ENCODE results near the gene SLC15A1.

Gene SLC15A1

DNA sequence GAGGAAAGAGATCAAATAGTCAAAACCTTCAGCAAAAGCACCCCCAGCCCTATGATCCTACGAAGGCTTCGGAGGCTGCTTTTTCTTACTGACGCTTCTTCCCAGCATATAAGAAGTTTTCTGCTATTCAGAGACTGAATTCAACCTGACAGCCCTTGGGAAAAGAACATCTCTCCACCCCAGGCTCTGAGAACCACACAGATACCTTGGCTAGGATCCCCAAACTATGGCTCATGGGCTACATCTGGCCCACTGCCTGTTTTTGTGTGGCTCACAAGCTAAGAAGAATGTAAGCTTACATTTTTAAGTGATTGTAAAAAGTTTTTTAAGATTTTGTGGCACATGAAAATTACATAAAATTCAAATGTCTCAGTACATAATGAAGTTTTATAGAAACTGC lies 3.0 kb downstream of the SLC15A1 start:
- no peak for DNase-seq

DNA sequence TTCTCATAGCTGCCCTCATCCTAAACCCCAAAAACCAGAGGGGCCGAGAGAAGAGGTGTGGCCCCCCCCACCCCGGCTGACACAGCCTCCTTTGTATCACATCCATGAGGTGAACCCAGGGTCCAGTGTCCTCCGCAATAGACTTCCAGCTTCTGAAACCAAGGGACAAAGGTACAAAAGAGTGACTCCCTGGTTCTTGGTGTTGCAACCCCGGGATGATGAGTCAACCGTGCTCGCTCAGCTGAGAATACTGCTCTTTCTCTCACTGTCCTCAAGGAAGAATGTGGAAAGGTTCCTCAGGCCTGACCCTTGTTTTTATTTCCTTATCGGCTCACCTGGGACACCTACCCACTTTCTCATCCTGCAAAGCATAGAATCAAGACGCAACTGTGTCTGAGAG lies 5.5 kb downstream of the SLC15A1 start:
- DNase-seq: no peak

DNA sequence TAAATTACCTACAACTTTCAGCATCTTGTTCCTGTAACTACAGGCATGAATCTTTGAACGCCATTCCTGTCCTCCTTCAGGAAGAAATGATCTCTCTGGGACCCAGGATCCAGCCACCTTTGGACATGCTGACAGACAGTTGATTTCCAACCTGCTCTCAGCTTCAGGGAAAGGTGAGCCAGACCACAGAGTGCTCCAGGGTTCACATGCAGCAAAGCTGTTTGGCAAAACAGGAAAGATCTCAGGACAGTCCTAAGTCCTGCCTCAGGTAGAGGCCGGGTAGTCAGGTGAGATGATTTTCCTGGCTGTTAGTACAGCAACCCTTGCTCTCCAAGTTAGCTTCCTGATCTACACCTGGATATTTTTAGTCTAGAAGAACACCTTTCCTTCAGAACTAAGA lies 9.1 kb downstream of the SLC15A1 start:
- DNase-seq: no peak

DNA sequence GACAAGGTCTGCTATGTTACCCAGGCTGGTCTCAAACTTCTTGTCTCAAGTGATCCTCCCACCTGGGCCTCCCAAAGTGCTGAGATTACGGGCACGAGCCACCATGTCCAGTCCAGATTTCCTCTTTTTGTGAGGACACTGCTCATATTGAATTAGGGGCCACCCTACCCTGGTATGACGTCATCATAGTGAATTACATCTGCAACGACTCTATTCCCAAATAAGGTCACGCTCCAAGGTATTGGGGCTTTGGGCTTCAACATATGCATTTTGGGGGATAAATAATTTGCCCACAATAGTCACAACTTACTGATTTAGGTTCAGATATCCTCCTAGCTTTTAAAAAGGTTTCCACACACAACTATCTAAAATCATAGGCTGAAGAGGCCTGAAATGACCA lies 9.5 kb downstream of the SLC15A1 start:
- DNase-seq: no peak

DNA sequence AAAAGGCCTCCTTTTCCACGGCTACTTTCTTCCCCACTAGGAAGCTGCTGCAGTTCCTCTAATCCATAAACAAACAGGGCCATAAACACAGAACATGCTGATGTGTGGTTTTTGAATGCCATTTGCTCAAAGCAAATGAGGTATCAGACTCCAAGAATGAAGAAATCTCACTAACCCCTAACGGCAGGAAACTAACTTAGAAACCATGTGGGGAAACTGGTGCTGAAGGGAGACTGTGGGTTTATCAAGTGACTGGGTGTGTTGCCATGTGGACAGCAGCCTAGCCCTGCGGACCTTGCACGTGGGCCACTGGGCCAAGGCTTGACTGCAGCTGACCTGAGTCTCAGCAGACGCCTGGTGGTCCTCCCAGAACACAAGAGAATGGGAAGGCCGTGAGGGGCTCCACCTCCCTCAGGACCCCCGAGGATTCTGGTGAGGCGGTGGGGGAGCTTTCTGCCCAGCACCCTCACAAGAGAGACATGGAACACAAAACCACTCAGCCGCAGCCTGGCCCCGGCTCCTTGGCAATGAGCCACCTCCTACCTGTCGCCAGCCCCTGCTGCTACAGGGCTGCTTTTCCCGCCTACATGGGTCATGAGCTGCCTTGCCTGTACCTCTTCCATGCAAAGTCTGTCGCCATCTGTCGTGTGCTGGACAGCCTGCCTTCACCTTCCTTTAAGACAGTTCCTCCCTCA lies 10.6 kb downstream of the SLC15A1 start:
- no peak for DNase-seq

DNA sequence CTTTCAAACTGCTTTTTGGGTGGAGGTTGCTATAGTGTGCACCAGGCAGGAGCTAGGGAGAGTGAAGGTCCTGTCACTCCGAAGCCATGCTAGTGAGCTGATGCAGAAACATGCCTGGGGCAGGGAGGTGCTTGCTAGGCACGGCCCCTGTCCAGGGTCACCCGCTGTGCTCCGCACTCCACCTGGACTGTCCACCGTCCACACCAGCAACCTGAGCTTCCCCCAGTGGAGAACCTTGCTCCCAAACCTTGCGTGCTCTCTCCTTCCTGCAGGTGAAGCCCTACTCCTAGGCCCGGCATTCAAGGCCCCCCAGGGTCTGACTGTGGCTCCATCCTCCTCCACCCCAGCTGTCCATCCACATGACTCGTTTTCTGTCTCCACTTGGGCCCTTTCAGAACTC lies 12.3 kb downstream of the SLC15A1 start:
- DNase-seq: no peak

DNA sequence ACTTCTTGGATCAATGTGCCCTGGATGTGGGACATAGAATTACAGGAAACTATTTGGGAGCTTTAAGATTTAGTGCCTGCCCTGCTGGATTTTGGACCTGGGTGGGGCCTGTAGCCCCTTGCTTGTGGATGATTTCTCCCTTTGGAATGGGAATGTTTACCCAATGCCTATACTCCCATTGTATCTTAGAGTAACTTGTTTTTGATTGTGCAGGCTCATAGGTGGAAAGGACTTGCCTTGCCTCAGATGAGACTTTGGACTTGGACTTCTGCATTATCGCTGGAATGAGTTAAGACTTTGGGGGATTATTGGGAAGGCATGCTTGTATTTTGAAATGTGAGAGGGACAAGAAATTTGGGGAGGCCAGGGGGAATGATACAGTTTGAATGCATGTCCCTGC lies 13.5 kb downstream of the SLC15A1 start:
- no peak for DNase-seq

DNA sequence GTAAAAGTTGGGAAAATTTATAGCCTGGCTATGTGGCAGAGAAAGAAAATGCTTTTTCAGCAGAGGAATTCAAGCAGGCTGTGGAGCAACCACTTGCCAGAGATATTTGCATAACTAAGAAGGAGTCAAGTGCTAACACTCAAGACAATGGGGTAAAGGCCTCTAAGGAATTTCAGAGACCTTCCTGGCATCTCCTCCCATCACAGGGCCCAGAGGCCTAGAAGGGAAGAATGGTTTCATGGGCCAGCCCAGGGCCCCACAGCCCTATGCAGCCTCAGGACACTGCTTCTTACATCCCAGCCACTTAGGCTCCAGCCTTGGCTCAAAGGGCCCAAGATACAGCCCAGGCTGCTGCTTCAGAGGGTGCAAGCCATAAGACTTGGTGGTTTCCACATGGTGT lies 14.3 kb downstream of the SLC15A1 start:
- no peak for DNase-seq

DNA sequence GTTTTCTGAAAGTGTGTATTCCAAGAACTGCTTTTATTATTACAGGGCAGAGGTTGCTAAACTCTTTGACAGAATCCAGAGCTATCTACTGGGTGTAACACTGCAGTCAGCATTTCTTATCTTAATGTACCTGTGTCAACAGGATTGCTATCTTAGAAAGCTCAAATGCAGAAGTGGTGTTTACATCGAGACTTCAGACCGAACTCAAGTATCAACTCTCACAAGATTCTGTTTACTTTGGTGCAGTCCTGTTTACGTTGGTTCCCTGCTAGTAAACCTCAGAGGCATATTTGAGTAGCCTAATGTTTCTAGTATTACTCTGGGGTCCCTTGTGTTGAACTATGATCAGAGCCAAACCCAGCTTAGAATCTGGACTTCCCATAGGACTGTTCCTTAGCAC lies 20.5 kb downstream of the SLC15A1 start:
- DNase-seq: no peak

DNA sequence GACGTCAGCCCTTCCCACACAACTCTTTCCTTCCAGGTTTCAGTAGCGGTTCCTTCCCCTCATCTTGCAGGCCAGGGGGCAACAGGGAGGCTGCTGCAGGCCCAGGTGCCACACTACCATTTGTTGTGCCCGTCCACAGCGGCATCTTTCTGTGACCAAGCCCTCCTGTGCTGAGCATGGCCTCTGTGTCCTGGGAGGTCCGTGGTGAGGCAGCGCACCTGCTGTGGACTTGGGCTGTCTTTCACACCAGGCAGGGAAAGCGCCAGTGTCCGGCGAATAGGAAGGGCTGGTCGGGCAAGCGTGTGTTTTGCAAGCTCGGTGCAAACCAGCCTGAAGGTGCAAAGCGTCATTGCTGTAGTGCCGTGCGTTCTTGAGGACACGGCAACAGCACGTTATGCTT lies 21.4 kb downstream of the SLC15A1 start:
- no peak for DNase-seq

DNA sequence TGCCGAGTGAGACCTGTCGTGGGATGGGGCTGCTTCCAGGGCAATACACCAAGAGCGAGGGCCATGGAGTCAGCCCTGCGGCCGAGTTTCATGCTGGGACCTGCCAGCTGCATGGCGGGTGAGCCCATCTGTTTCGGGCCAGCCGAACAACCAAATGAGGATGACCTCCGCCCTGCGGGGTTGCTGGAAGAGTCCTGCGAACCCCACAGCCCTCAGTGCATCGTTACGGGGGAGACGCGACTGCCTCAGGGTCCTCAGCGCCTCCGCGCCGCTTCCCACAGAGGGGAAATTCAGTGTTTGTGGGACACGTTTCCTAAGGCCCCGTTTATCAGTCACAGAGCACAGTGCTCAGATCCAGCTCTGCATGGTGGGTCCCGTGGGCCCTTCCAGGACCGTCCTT lies 22.0 kb downstream of the SLC15A1 start:
- DNase-seq: no peak

DNA sequence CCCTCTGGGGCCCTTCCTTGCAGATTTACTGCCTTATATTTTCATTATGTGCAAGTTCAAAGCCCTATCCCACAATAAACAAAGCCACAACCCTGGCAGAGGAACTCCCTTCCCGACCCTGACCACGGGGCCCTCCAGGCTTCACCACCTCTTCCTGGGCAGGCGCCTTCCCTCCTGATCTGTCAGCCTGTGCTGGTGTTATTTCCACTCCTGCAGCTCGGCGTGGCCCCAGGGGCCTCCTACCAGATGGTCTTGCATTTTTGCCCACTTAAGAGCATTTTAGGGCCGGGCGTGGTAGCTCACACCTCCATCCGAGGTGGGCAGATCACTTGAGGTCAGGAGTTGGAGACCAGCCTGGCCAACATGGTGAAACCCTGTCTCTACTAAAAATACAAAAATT lies 22.8 kb downstream of the SLC15A1 start:
- DNase-seq: no peak

DNA sequence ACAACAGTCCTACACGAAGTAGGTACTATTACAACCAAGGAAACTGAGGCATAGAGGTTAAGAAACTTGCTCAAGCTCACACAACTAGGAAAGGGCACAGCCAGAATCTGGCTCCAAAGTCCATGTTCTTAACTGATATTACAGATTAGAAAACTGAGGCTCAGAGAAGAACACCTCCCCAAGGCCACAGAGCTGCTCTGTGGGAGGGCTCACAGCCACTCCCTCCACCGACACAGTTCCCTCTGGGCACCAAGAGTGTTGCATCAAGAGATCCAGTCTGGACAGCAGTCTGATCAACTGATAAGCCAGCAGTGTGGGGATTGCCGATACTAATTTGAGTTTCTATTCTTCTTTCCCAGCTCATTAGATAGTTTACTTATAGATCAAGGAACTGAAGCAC lies 29.5 kb downstream of the SLC15A1 start:
- no peak for DNase-seq

DNA sequence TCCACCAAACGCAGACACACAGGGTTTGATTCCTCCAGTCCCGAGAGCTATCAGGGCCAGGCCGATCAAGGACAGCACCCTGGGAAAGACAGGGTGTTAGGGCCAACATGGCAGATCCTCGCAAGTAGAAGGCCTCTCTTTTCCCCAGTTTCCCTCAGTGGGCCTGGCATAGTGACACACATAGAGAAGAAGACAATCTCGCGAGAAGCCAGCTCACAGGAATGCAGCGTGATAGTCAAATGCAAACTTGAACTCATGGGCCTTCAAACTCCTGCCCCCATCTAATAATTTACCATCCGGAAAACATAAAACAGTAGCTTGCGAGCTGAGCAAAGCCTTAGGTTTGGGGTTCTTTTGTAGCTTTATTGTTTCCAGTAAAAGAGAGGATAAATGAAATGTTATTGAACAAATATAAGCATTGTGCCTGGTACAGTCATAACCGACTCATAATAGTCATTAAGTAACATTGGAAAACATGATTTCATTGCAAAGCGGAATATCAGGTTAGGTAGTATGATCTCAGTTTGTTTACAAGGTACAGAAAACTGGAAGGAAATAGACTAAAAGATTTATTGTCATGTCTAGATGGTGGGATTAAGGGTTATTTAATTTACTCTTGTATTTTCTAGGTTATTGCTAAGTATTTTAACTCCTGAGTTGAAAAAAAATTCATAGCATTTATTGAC lies 30.5 kb downstream of the SLC15A1 start:
- no peak for DNase-seq

DNA sequence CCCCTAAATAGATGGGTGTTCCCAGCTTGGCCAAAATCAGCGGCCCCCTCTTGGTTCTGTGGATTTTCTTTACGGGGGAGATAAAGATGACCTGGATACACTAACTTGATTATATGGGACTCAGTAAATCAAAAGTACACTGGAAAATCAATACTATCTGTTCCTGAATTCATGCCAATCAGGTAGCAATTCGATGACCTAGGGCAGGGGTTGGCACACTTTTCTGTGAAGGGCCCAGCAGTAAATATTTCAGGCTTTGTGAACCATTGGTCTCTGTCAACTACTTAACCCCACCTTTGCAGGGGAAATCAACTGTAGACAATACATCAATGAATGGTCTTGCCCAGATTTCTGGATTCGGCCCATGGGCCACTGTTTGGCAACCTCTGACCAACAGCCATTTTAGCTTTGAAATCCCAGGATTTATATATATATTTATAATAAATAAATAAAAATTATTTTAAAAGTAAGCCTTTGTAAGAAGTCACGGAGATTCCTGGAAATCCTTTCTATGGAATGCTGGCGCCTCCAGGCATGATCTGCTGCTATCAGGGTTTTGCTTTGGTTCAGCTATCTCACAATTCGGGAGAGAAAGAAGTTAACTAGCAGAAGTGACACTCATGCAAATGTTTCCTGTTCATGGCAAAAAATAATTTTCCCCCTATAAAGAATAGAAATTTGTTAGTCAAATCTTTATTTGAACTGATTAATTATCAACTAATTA lies 32.8 kb downstream of the SLC15A1 start:
- no peak for DNase-seq

DNA sequence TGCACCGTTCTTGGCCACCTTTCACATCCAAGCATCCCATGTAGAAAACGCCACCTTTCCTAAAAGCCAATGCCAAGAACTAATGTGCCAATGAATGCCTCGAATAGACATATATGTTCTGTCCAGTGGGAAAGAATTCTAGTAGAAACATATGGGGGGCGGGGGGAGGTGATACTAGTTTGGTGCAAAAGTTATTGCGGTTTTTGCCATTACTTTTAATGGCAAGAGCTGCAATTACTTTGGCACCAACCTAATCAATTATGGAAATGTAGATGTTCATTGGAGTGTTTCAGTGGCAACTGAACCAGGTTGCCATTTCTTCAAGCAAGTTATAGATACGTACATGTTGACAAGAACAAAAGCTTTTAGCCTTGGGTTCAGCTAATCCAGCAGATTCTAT lies 34.6 kb downstream of the SLC15A1 start:
- DNase-seq: no peak

DNA sequence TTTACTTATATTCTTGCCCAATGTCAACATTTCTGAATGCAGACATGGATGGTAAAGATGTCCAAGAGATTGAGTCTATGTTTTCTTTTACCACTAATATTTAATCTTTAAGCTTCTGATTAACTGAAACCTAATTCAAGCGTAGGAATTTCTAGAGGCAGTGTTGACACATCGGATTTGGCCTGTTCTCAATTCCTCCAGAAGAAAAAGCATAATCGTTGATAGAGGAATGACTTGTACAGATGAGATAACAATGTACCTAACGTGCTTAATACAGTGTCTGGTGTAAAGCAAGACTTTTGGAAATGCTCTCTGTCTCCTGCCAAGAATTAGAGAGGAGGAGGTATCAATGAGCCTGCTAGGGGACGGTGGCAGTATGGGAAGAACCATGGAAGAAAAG lies 35.2 kb downstream of the SLC15A1 start:
- DNase-seq: no peak

DNA sequence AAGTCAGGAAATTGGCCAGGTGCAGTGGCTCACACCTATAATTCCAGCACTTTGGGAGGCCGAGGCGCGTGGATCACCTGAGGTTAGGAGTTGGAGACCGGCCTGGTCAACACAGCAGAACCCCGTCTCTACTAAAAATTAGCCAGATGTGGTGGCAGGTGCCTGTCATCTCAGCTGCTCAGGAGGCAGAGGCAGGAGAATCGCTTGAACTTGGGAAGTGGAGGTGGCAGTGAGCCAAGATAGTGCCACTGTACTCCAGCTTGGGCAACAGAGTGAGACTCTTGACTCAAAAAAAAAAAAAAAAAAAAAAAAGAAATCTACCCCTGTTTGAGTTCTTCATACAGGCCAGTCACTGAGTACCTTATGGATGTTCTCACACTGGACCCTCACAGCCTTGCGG lies 42.0 kb downstream of the SLC15A1 start:
- no peak for DNase-seq

DNA sequence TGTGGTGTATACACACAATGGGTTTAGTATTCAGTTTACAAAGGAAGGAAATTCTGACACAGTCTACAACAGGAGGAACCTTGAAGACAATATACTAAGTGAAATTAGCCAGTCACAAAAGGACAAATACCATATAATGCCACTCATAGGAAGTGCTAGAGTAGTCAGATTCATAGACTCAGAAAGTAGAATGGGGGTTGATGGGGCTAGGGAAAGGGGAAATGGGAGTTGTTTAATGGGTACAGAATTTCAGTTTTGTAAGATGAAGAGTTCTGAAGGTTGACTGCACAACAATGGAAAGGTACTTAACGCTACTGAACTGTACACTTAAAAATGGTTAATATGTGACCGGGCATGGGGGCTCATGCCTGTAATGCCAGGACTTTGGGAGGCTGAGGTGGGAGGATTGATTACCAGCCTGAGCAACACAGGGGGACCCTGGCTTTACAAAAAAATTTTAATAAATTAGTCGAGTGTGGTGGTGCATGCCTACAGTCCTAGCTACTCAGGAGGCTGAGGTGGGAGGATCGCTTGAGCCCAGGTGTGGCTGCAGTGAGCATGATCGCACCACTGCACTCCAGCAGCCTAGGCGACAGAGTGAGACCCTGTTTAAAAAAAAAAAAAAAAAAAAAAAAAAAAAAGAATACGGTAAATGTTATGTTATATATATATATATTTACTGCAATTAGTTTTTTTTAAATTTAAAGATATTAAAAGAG lies 45.0 kb downstream of the SLC15A1 start:
- DNase-seq: no peak

DNA sequence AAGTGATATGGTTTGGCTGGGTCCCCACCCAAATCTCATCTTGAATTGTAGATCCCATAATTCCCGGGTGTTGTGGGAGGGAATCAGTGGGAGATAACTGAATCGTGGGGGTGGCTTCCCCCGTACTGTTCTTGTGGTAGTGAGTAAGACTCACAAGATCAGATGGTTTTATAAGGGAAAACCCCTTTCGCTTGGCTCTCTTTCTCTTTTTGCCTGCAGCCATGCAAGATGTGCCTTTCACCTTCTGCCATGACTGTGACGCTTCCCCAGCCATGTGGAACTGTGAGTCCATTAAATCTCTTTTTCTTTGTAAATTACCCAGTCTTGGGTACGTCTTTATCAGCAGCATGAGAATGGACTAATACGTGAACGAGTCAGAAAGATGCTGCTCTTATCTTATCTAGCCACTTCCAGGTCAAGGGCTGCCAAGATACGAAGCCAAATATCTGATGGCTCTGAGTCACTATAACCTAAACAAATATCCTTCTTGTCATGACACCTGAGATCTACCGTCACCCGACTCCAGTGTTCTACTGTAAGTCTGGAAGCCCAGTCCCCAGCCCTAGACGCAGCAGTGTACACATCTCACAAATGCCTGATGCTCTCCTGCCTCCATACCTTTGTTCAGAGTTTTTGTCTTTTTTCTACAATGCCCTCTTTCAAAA lies 45.9 kb downstream of the SLC15A1 start:
- no peak for DNase-seq

DNA sequence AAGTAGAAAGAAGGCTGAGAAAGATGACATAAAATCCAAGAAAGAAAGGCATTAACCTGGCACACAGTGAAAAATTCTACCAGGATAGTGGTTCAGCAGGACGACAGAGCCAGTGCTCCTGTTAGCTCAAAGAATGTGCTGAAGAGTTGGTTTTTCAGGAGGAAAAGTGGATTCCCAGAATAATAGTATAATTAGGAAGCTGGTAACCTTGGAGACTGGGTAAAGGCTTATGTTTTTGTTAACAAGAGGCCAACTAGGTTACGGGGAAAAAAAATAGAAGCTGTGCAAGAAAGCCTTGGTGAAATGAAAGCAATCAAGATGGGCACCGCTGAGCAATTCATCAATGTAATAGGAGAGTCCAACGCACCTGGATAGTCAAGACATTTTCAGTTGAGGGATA lies 54.7 kb downstream of the SLC15A1 start:
- no peak for DNase-seq

DNA sequence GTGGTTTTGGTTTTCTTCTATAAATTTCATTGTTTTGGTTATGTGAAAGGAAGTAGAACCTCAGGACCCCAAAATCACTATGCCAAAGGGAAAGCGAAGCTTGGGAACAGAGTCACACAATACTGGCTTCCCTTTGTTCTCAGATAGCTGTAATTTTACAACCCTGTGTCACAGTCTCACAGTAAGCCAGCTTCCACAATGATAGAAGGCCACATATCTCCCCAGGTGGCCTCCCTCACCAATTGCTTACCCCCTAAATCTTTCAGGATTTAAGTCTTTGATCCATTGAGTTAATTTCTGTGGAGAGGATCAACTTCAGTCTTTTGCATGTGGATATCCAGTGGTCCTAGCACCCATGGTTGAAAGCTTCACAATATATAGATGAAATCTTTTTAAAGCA lies 58.7 kb downstream of the SLC15A1 start:
- no peak for DNase-seq

DNA sequence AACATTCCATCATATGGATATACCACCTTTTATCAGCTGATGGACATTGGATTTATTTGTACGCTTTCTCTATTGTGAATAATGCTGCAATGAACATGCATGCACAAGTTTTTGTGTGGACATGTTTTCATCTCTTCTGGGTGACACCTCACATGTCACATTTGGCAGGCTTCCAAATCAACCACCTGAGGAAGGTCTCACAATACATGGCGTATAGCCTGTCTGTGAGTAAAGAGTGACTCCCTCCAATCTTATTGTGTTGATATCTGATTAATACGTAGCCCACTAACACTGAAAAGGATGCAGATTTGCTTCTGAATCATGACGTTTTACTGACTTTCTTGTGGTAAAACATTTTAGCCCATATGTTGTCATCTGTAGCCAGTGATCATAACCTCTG lies 61.1 kb downstream of the SLC15A1 start:
- no peak for DNase-seq

All from CD4-positive, alpha-beta T cell treated with Interleukin-12 subunit alpha and Interleukin-12 subunit beta, for 1 hour (primary cell).